Measurements from ENCODE around the gene AIM2. TPM values are rescaled to one million over a fixed set of nuclear protein-coding genes. Genes with fewer than 3 reads are reported as not detected.

AIM2 gene
- polyA plus RNA-seq, 1 of the 3 experiments (the other 2 are of a cell fraction), result 1.1 TPM

DNA sequence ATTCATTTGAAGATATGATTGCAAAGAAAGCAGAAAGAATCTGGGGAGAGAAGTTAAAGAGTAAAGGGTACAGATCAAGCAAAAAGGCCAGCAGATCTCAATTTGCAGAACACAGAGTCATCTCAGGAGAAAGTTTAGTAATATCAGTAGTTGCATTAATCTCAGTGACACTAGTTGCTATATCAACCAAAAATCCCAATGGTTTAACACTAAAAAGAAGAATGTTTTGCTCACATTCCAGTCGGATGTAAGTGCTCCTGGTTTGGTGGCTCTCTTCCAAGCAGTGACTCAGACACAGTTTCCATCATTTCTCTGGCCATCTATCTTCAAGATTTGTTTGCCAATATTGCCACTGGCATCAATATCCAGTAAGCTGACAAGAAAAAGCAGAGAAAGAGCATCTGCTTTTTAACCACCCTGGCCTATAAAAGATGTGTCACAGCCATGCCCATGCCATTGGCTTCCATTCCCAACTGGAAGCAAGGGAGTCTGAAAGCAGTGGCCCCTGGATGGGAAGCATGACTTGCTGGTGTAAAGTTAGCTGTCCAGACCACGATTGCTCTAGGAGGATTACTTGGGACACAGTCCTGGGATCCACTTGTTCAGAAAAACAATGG is 45.5 kb upstream of the AIM2 start (continued):
- TF ChIP-seq YY1 (IDR thresholded peaks at IDR 0.05; ENCODE audit: low read depth), result no peak
- no peak for TF ChIP-seq SMC3 (IDR thresholded peaks at IDR 0.05; ENCODE audit: low read depth, low read length)
- no peak for TF ChIP-seq NRF1 (IDR thresholded peaks at IDR 0.05; ENCODE audit: low read depth, low read length)
- peak; percentile 37; the same call in 1 of the 2 replicates for TF ChIP-seq TCF12 (IDR thresholded peaks at IDR 0.05)

DNA sequence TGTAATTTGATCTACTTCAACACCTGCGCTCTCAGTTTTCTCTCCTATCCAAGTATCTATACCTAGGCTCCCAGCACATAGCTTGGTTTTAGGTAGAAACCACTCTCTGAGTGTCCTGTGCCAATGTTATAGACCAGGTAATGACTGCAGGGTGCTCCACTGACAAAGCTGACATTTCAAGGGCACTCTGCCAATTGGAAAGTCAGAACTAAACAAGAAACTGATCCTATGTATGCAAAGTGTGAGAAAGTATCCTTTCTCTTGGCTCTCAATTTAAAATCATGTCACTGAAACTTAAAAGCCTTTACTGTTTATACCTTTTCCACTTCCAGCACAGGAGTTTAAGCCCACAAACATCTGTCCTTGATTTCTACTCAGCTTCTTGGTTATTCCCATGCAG is 45.0 kb upstream of the AIM2 start:
- H3K9me3 ChIP-seq, result no peaks in the 10 kb centered on the region
- no peaks in the 10 kb centered on the region for H4K20me1 ChIP-seq (ENCODE audit: insufficient read depth)
- H3K4me1 ChIP-seq (ENCODE audit: control insufficient read depth in 1 of 2, insufficient read depth in 2 of 2, low read depth in 1 of 2, low read length in 1 of 2), result no peaks in the 10 kb centered on the region; a peak in 1 of 4 replicates
- CTCF ChIA-PET, result interaction anchor here (0.9 to 2.2 kb wide), 3 partner anchors 11 to 76 kb away, joined by 3 to 13 read pairs (median 6); no protein-coding TSS in a partner anchor
- H2AFZ ChIP-seq (ENCODE audit: low read depth), result no peak overlapping the region
- no peak overlapping the region; a peak in 1 of 4 replicates for H3K27ac ChIP-seq (ENCODE audit: low read depth in 2 of 2, low read length in 1 of 2)
- H3K4me3 ChIP-seq (ENCODE audit: low read depth in 2 of 2, low read length in 1 of 2), result no peak overlapping the region
- POLR2A ChIA-PET, result no interaction called here
- 4% methylated on average over 1 of the region's 1 CpG for WGBS (ENCODE audit: low lambda C conversion rate)
- peaks cover 24% of the 10 kb centered on the region; the same call in 1 of the 2 replicates for H3K27me3 ChIP-seq (ENCODE audit: insufficient read depth)
- H3K36me3 ChIP-seq (replicated peaks in 1 of 2; ENCODE audit: control insufficient read depth in 1 of 2, insufficient read depth in 2 of 2, low read length in 1 of 2), result no peaks in the 10 kb centered on the region
- H3K4me2 ChIP-seq, result no peak overlapping the region
- no peak overlapping the region for H3K9ac ChIP-seq
- no peaks in the 10 kb centered on the region for H3F3A ChIP-seq (replicated peaks; ENCODE audit: insufficient read depth)
- no peak for DNase-seq
- H3K9me2 ChIP-seq, result no peaks in the 10 kb centered on the region
- TF ChIP-seq FOXJ3 (CRISPR knock-in tag; IDR thresholded peaks at IDR 0.05), result no peak
- H3K79me2 ChIP-seq (ENCODE audit: insufficient read depth), result no peaks in the 10 kb centered on the region

DNA sequence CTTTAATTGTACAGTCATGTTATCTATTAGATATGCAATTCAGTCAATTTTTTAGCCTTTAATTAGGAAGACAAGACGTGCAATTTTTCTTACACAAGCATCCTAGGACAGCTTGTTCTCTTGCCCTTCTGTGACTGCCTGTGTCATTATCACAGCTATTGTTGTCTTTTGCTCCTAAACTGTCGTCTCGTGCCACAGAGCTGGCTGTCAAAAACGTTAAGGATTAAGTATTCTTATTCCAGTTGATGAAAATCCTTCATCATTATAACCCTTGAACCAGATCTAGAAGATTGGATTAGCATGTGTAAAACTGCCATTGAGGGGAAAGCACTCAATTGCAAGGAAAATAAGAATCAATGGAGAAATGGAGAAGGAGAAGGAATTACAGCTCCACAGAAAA is 43.8 kb upstream of the AIM2 start:
- Histone ChIP-seq H3K4me3 (ENCODE audit: low read depth in 2 of 2, low read length in 1 of 2) (no peak overlapping the region), H4K20me1 (ENCODE audit: insufficient read depth) (no peaks in the 10 kb centered on the region), H3K4me2 (no peak overlapping the region), H3K9me3 (no peaks in the 10 kb centered on the region), H3K9ac (no peak overlapping the region), H3K79me2 (ENCODE audit: insufficient read depth) (no peaks in the 10 kb centered on the region), H3K36me3 (replicated peaks in 1 of 2; ENCODE audit: control insufficient read depth in 1 of 2, insufficient read depth in 2 of 2, low read length in 1 of 2) (no peaks in the 10 kb centered on the region), H3K27me3 (ENCODE audit: insufficient read depth) (peaks cover 24% of the 10 kb centered on the region; the same call in 1 of the 2 replicates), H3F3A (replicated peaks; ENCODE audit: insufficient read depth) (no peaks in the 10 kb centered on the region), H3K27ac (ENCODE audit: low read depth in 2 of 2, low read length in 1 of 2) (no peak overlapping the region), H3K4me1 (ENCODE audit: control insufficient read depth in 1 of 2, insufficient read depth in 2 of 2, low read depth in 1 of 2, low read length in 1 of 2) (no peaks in the 10 kb centered on the region; a peak in 1 of 4 replicates), H2AFZ (ENCODE audit: low read depth) (no peak overlapping the region), H3K9me2 (no peaks in the 10 kb centered on the region)
- CTCF ChIA-PET, result interaction anchor here (0.8 to 1.8 kb wide), 3 partner anchors 13 to 91 kb away, joined by 3 to 13 read pairs (median 3); no protein-coding TSS in a partner anchor
- no peak for DNase-seq
- POLR2A ChIA-PET, result no interaction called here
- 2% methylated on average over 4 of the region's 4 CpGs for WGBS (ENCODE audit: low lambda C conversion rate)
- TF ChIP-seq, protein P1, sequence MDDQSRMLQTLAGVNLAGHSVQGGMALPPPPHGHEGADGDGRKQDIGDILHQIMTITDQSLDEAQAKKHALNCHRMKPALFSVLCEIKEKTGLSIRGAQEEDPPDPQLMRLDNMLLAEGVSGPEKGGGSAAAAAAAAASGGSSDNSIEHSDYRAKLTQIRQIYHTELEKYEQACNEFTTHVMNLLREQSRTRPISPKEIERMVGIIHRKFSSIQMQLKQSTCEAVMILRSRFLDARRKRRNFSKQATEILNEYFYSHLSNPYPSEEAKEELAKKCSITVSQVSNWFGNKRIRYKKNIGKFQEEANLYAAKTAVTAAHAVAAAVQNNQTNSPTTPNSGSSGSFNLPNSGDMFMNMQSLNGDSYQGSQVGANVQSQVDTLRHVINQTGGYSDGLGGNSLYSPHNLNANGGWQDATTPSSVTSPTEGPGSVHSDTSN (IDR thresholded peaks at IDR 0.05), result no peak
- TF ChIP-seq, protein P2, sequence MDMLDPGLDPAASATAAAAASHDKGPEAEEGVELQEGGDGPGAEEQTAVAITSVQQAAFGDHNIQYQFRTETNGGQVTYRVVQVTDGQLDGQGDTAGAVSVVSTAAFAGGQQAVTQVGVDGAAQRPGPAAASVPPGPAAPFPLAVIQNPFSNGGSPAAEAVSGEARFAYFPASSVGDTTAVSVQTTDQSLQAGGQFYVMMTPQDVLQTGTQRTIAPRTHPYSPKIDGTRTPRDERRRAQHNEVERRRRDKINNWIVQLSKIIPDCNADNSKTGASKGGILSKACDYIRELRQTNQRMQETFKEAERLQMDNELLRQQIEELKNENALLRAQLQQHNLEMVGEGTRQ (IDR thresholded peaks at IDR 0.05; ENCODE audit: borderline replicate concordance, low read depth, low read length), result no peak
- TF ChIP-seq NFIC (IDR thresholded peaks at IDR 0.05; ENCODE audit: borderline replicate concordance) (no peak), POLR2AphosphoS5 (IDR thresholded peaks at IDR 0.05; ENCODE audit: low read depth, low read length) (no peak), ELF1 (IDR thresholded peaks at IDR 0.05) (no peak), CHD2 (IDR thresholded peaks at IDR 0.05; ENCODE audit: low read length, partially characterized antibody) (no peak), TEAD4 (IDR thresholded peaks at IDR 0.05; ENCODE audit: borderline replicate concordance, insufficient read depth) (no peak), MXI1 (IDR thresholded peaks at IDR 0.05; ENCODE audit: low read depth, low read length) (no peak), EZH2phosphoT487 (IDR thresholded peaks at IDR 0.05; ENCODE audit: borderline replicate concordance, low read depth) (no peak), MEF2A (IDR thresholded peaks at IDR 0.05; ENCODE audit: borderline replicate concordance, low read depth) (no peak), TAF1 (IDR thresholded peaks at IDR 0.05; ENCODE audit: borderline replicate concordance, low read depth, low read length) (no peak)
- TF ChIP-seq, protein P3, sequence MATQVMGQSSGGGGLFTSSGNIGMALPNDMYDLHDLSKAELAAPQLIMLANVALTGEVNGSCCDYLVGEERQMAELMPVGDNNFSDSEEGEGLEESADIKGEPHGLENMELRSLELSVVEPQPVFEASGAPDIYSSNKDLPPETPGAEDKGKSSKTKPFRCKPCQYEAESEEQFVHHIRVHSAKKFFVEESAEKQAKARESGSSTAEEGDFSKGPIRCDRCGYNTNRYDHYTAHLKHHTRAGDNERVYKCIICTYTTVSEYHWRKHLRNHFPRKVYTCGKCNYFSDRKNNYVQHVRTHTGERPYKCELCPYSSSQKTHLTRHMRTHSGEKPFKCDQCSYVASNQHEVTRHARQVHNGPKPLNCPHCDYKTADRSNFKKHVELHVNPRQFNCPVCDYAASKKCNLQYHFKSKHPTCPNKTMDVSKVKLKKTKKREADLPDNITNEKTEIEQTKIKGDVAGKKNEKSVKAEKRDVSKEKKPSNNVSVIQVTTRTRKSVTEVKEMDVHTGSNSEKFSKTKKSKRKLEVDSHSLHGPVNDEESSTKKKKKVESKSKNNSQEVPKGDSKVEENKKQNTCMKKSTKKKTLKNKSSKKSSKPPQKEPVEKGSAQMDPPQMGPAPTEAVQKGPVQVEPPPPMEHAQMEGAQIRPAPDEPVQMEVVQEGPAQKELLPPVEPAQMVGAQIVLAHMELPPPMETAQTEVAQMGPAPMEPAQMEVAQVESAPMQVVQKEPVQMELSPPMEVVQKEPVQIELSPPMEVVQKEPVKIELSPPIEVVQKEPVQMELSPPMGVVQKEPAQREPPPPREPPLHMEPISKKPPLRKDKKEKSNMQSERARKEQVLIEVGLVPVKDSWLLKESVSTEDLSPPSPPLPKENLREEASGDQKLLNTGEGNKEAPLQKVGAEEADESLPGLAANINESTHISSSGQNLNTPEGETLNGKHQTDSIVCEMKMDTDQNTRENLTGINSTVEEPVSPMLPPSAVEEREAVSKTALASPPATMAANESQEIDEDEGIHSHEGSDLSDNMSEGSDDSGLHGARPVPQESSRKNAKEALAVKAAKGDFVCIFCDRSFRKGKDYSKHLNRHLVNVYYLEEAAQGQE (IDR thresholded peaks at IDR 0.05; ENCODE audit: low read depth, low read length), result no peak

Measured in SK-N-SH (cell line).